HepG2 (cell line): ENCODE data around the gene IRF2BPL. TPM values are rescaled to one million over a fixed set of nuclear protein-coding genes. Genes with fewer than 3 reads are reported as not detected.

ENCODE experiments used
- ATAC-seq: fragments of 200-7000 bp; cut with Tn5 transposase; 3 replicates; pipeline ENCODE4 v1.9.1; 2020; ENCODE audit warnings: mild to moderate bottlenecking, moderate library complexity
- BruUV-seq: library from RNA; stranded (reverse); fragments of 400-500 nt; replicated peaks from 2 replicates; lab custom pipeline; 2021; lab: Mats Ljungman, UMichigan
- CTCF ChIA-PET: fragments of 300-600 bp; formaldehyde crosslinking; extraction: SDS; loops from one replicate; lab custom pipeline; 2021; ENCODE audit warnings: low total read pairs, inconsistent platforms, low intra/inter-chr PET ratio; lab: Yijun Ruan, JAX
- POLR2A ChIA-PET: fragments of 350-600 bp; sonication (Branson Sonifier 250); formaldehyde crosslinking; loops from one replicate; lab custom pipeline; 2020; ENCODE audit warnings: antibody characterized with exemption, inconsistent platforms; lab: Yijun Ruan, JAX
- DNase-seq: peaks from one replicate; pipeline ENCODE4 v3.0.0-alpha.2; 2015; ENCODE audit warnings: low spot score
- FAIRE-seq: peaks from 3 replicates; lab custom pipeline; 2011; peaks lifted over from hg19 to GRCh38; lab: Jason Lieb, UNC
- H2AFZ ChIP-seq: one replicate; pipeline ENCODE4 v1.6.1; 2011; ENCODE audit warnings: low read length, inconsistent platforms
- H3K27ac ChIP-seq: fragments of 300-600 bp; 3 replicates; pipeline ENCODE4 v1.8.0; 2011; ENCODE audit warnings: mixed run types, mild to moderate bottlenecking, mixed read lengths, low read length, inconsistent platforms; ENCODE audit not compliant: insufficient read depth; ENCODE audit errors: extremely low read length
- H3K27me3 ChIP-seq, 2 experiments: fragments of 200-600 bp in 1 of 2; 2 replicates in 1 of 2; 3 replicates in 1 of 2; pipeline versions ENCODE4 v1.6.0 to v1.8.0; 2011; ENCODE audit warnings: low read length in 2 of 2, mild to moderate bottlenecking in 2 of 2, moderate library complexity in 2 of 2, inconsistent platforms in 1 of 2; ENCODE audit not compliant: insufficient read depth in 2 of 2, control insufficient read depth in 1 of 2
- H3K36me3 ChIP-seq, 2 experiments: fragments of 200-600 bp in 1 of 2; replicated peaks in 1 of 2; 2 replicates in 1 of 2; 3 replicates in 1 of 2; pipeline versions ENCODE4 v1.5.1 to v1.8.0; 2011; ENCODE audit warnings: low read length in 2 of 2, inconsistent platforms in 1 of 2; ENCODE audit not compliant: insufficient read depth in 2 of 2, control insufficient read depth in 1 of 2
- H3K4me1 ChIP-seq: 2 replicates; pipeline ENCODE4 v1.5.1; 2012; ENCODE audit warnings: low read length, inconsistent platforms; ENCODE audit not compliant: insufficient read depth
- H3K4me2 ChIP-seq: 2 replicates; pipeline ENCODE4 v1.6.0; 2011; ENCODE audit warnings: low read depth, low read length, inconsistent platforms
- H3K4me3 ChIP-seq, 3 experiments: fragments of 200-600 bp in 1 of 3; sonication (generic), shearing (Covaris generic) in 1 of 3; replicated peaks in 1 of 3; 2 replicates each; pipeline ENCODE4 v1.5.1; 2011 to 2016; ENCODE audit warnings: low read length in 3 of 3, inconsistent platforms in 2 of 3, low read depth in 2 of 3, mild to moderate bottlenecking in 2 of 3, control low read depth in 1 of 3, mixed read lengths in 1 of 3; ENCODE audit not compliant: insufficient read depth in 1 of 3
- H3K79me2 ChIP-seq: one replicate; pipeline ENCODE4 v1.6.1; 2011; ENCODE audit warnings: low read length, inconsistent platforms; ENCODE audit not compliant: insufficient read depth
- H3K9ac ChIP-seq: 2 replicates; pipeline ENCODE4 v1.6.0; 2011; ENCODE audit warnings: mild to moderate bottlenecking, low read depth, low read length, inconsistent platforms; ENCODE audit not compliant: insufficient read depth
- H3K9me3 ChIP-seq: 2 replicates; pipeline ENCODE4 v1.5.1; 2012; ENCODE audit warnings: mild to moderate bottlenecking, low read length
- H4K20me1 ChIP-seq: 2 replicates; pipeline ENCODE4 v1.6.0; 2011; ENCODE audit warnings: inconsistent platforms, mild to moderate bottlenecking, low read length, moderate library complexity; ENCODE audit not compliant: insufficient read depth
- CBFB ChIP-seq: sonication (generic); formaldehyde crosslinking; IDR thresholded peaks from 2 replicates; pipeline ENCODE4 v1.4.0; 2020; ENCODE audit warnings: missing genetic modification reagents
- CREB1 ChIP-seq, 2 experiments: fragments of 450-650 bp in 1 of 2; IDR thresholded peaks; 2 replicates each; pipeline ENCODE4 v1.6.1; 2016 to 2017; ENCODE audit warnings: control low read depth in 1 of 2, mild to moderate bottlenecking in 1 of 2, missing compliant biosample characterization in 1 of 2, missing genetic modification characterization in 1 of 2
- HNF4A ChIP-seq: sonication (generic); formaldehyde crosslinking; IDR thresholded peaks from 2 replicates; pipeline ENCODE4 v1.4.0; 2020; ENCODE audit warnings: missing genetic modification reagents
- KDM6A ChIP-seq: IDR thresholded peaks from 2 replicates; pipeline ENCODE4 v1.6.1; 2016; ENCODE audit warnings: low read depth
- STAT5B ChIP-seq: sonication (generic); formaldehyde crosslinking; IDR thresholded peaks from 2 replicates; pipeline ENCODE4 v1.4.0; 2020; ENCODE audit warnings: missing genetic modification reagents
- ZBTB20 ChIP-seq: sonication (generic); formaldehyde crosslinking; IDR thresholded peaks from 2 replicates; pipeline ENCODE4 v1.8.1; 2023; ENCODE audit warnings: missing genetic modification reagents, low read depth, mild to moderate bottlenecking, borderline replicate concordance
- WGBS: methylation state at CpG from one replicate; pipeline ENCODE4 v1.1.6; 2017; ENCODE audit warnings: low lambda C conversion rate; 5-methylcytosine and 5-hydroxymethylcytosine counted together
- in situ Hi-C: cut with HindIII; loops from 2 replicates; pipeline ENCODE4 v1.10.0; 2017; ENCODE audit warnings: low pct_unique_long_range_greater_than_20kb; ENCODE audit not compliant: extremely low pct_ligation_motif_present
- intact Hi-C: fragments of 100-400 bp; cut with micrococcal nuclease; formaldehyde crosslinking; loops from one replicate; pipeline ENCODE4 v1.10.0; 2022; ENCODE audit not compliant: unreplicated experiment
- polyA plus RNA-seq, 8 experiments: library from polyadenylated mRNA; depleted of rRNA in 3 of 8; stranded (reverse) in 7 of 8; unstranded in 1 of 8; fragments of >200 nt; fragmentation: Illumina TruSeq in 4 of 8; extraction: Trizol in 4 of 8; gene quantifications; 2 replicates each; pipeline versions ENCODE4 v1.2.1 to v1.2.3, GENCODE V29; 2011 to 2016; ENCODE audit warnings: low read depth in 4 of 8, missing spikeins in 1 of 8, mixed read lengths in 1 of 8; ENCODE audit not compliant: insufficient read depth in 1 of 8
- total RNA-seq, 5 experiments: library from RNA; depleted of rRNA; stranded (reverse); fragments of >200 nt; fragmentation: Illumina TruSeq; extraction: Trizol; gene quantifications; 2 replicates each; pipeline ENCODE4 v1.2.3, GENCODE V29; 2016; ENCODE audit warnings: low read depth in 1 of 5
- TF ChIP-seq, protein P1 (sequence below): sonication (generic); formaldehyde crosslinking; IDR thresholded peaks from 2 replicates; pipeline ENCODE4 v1.9.0; 2021; ENCODE audit warnings: missing genetic modification reagents, mild to moderate bottlenecking, borderline replicate concordance
- TF ChIP-seq, protein P2 (sequence below): sonication (generic); formaldehyde crosslinking; conservative IDR thresholded peaks from 2 replicates; pipeline ENCODE4 v1.8.0; 2022; ENCODE audit warnings: mild to moderate bottlenecking, moderate library complexity, missing genetic modification reagents
- TF ChIP-seq, protein P3 (sequence below): IDR thresholded peaks from 2 replicates; pipeline ENCODE4 v1.6.1; 2012; ENCODE audit warnings: inconsistent platforms
- TF ChIP-seq, protein P4 (sequence below), 2 experiments: fragments of 450-650 bp in 1 of 2; sonication (generic) in 1 of 2; formaldehyde crosslinking in 1 of 2; IDR thresholded peaks; 2 replicates each; pipeline versions ENCODE4 v1.6.1 to v1.8.0; 2016 to 2022; ENCODE audit warnings: antibody characterized with exemption in 1 of 2, mild to moderate bottlenecking in 1 of 2, missing genetic modification reagents in 1 of 2

The IRF2BPL gene
- total and polyA plus RNA-seq, 2 of the 13 experiments (the other 11 are each of a cell fraction or from before 2014, with no cell fraction given), result 6.6 to 8.4 TPM

DNA sequence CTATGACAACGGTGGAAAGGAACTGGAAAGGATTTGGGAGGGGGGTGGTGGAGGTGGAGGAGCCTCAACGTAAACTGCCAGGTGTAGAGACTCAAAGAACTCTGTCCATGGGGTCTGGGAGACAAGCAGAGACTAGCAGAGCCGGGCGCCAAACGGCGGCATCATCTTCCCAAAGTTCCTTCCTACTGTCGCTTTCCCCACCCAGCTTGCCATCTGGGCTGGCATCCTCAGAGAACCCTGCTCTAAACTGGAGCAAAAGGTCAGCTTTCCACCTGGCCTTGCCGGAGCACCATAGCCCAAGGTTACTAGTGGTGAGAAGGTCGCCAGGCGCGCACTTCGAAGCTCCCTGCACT is 4.0 kb upstream of the IRF2BPL start:
- ATAC-seq (peak; percentile 5; the same call in 1 of the 3 replicates), FAIRE-seq (no peak), DNase-seq (no peak)
- Histone ChIP-seq H4K20me1 (no peaks in the 10 kb centered on the region), H3K36me3 (no peaks in the 10 kb centered on the region), H3K4me3 (peak overlapping the region in 2 of 3 experiments; percentile 54 to 75; a peak in 5 of 6 replicates), H3K9ac (peak overlapping the region; percentile 61; the same call in 1 of the 2 replicates), H2AFZ (no peak overlapping the region), H3K4me2 (peak overlapping the region; percentile 92), H3K4me1 (peaks cover 81% of the 10 kb centered on the region), H3K9me3 (no peaks in the 10 kb centered on the region), H3K27me3 (no peaks in the 10 kb centered on the region), H3K27ac (peak overlapping the region; percentile 64), H3K79me2 (peaks cover 7% of the 10 kb centered on the region)
- POLR2A ChIA-PET, result interaction anchor here (0.7 to 1.4 kb wide), 6 partner anchors 9 to 79 kb away, joined by 3 to 5 read pairs (median 4); no protein-coding TSS in a partner anchor
- no TSS peak for BruUV-seq
- intact Hi-C loops, result no loop called here
- 53% methylated on average over 7 of the region's 12 CpGs for WGBS
- in situ Hi-C loops, result no loop called here
- CTCF ChIA-PET, result no interaction called here
- 0 out of 2 replicates have a peak, but pooled peaks have one; percentile 9 for TF ChIP-seq KDM6A (CRISPR knock-in tag)
- TF ChIP-seq CBFB (CRISPR knock-in tag), result no peak
- no peak for TF ChIP-seq STAT5B (CRISPR knock-in tag)
- TF ChIP-seq, protein P1, sequence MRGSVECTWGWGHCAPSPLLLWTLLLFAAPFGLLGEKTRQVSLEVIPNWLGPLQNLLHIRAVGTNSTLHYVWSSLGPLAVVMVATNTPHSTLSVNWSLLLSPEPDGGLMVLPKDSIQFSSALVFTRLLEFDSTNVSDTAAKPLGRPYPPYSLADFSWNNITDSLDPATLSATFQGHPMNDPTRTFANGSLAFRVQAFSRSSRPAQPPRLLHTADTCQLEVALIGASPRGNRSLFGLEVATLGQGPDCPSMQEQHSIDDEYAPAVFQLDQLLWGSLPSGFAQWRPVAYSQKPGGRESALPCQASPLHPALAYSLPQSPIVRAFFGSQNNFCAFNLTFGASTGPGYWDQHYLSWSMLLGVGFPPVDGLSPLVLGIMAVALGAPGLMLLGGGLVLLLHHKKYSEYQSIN (CRISPR knock-in tag), result no peak
- TF ChIP-seq, protein P2, sequence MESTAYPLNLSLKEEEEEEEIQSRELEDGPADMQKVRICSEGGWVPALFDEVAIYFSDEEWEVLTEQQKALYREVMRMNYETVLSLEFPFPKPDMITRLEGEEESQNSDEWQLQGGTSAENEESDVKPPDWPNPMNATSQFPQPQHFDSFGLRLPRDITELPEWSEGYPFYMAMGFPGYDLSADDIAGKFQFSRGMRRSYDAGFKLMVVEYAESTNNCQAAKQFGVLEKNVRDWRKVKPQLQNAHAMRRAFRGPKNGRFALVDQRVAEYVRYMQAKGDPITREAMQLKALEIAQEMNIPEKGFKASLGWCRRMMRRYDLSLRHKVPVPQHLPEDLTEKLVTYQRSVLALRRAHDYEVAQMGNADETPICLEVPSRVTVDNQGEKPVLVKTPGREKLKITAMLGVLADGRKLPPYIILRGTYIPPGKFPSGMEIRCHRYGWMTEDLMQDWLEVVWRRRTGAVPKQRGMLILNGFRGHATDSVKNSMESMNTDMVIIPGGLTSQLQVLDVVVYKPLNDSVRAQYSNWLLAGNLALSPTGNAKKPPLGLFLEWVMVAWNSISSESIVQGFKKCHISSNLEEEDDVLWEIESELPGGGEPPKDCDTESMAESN (CRISPR knock-in tag), result peak; percentile 8; the same call in 1 of the 2 replicates
- peak; percentile 25; the same call in 1 of the 2 replicates for TF ChIP-seq ZBTB20
- TF ChIP-seq, protein P3, sequence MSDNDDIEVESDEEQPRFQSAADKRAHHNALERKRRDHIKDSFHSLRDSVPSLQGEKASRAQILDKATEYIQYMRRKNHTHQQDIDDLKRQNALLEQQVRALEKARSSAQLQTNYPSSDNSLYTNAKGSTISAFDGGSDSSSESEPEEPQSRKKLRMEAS, result peak; percentile 63; the same call in 1 of the 2 replicates
- TF ChIP-seq CREB1 (IDR thresholded peaks at IDR 0.05), result no peak
- TF ChIP-seq CREB1 (CRISPR knock-in tag; IDR thresholded peaks at IDR 0.05), result no peak
- TF ChIP-seq, protein P4, sequence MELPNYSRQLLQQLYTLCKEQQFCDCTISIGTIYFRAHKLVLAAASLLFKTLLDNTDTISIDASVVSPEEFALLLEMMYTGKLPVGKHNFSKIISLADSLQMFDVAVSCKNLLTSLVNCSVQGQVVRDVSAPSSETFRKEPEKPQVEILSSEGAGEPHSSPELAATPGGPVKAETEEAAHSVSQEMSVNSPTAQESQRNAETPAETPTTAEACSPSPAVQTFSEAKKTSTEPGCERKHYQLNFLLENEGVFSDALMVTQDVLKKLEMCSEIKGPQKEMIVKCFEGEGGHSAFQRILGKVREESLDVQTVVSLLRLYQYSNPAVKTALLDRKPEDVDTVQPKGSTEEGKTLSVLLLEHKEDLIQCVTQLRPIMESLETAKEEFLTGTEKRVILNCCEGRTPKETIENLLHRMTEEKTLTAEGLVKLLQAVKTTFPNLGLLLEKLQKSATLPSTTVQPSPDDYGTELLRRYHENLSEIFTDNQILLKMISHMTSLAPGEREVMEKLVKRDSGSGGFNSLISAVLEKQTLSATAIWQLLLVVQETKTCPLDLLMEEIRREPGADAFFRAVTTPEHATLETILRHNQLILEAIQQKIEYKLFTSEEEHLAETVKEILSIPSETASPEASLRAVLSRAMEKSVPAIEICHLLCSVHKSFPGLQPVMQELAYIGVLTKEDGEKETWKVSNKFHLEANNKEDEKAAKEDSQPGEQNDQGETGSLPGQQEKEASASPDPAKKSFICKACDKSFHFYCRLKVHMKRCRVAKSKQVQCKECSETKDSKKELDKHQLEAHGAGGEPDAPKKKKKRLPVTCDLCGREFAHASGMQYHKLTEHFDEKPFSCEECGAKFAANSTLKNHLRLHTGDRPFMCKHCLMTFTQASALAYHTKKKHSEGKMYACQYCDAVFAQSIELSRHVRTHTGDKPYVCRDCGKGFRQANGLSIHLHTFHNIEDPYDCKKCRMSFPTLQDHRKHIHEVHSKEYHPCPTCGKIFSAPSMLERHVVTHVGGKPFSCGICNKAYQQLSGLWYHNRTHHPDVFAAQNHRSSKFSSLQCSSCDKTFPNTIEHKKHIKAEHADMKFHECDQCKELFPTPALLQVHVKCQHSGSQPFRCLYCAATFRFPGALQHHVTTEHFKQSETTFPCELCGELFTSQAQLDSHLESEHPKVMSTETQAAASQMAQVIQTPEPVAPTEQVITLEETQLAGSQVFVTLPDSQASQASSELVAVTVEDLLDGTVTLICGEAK (IDR thresholded peaks at IDR 0.05), result no peak
- TF ChIP-seq, protein P4 (CRISPR knock-in tag; IDR thresholded peaks at IDR 0.05), result no peak
- TF ChIP-seq HNF4A (CRISPR knock-in tag), result peak; percentile 36
